MM.1S (cell line): ENCODE measurements around the gene UBXN2A.

ENCODE experiments used
- EZH2 ChIP-seq: fragments of 300-600 bp; sonication (generic); optimal IDR thresholded peaks from 2 replicates; pipeline ENCODE3; 2017; ENCODE audit warnings: low read depth, mild to moderate bottlenecking, antibody characterized with exemption, low read length, mixed read lengths
- EZH2phosphoT487 ChIP-seq: fragments of 300-600 bp; sonication (generic); IDR thresholded peaks from 2 replicates; pipeline ENCODE4 v1.6.1; 2018; ENCODE audit warnings: antibody characterized with exemption, low read length
- TF ChIP-seq, protein P1 (sequence below): fragments of 300-600 bp; sonication (generic); IDR thresholded peaks from 2 replicates; pipeline ENCODE4 v1.5.1; 2016; ENCODE audit warnings: antibody characterized with exemption, low read length, mixed read lengths

DNA sequence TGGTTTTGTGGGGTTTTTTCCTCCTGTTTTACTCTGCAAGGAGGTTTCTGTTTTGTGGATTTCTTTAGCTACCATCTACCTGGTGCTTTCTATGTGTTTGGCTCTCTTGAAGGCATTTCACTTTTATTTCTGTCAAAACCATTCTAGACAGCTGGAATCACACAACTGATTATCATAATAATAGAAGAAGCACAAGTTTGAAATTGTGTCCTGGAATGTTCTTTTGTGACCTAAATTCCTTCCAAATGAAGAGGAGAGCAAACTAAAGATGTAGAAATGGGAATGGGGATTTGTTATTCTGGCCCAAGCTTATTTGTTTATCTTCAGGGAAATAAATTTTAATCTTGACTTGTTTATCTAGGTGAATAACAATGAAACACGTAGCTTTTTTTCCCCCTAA is 52.7 kb downstream of the UBXN2A start:
- TF ChIP-seq, protein P1, sequence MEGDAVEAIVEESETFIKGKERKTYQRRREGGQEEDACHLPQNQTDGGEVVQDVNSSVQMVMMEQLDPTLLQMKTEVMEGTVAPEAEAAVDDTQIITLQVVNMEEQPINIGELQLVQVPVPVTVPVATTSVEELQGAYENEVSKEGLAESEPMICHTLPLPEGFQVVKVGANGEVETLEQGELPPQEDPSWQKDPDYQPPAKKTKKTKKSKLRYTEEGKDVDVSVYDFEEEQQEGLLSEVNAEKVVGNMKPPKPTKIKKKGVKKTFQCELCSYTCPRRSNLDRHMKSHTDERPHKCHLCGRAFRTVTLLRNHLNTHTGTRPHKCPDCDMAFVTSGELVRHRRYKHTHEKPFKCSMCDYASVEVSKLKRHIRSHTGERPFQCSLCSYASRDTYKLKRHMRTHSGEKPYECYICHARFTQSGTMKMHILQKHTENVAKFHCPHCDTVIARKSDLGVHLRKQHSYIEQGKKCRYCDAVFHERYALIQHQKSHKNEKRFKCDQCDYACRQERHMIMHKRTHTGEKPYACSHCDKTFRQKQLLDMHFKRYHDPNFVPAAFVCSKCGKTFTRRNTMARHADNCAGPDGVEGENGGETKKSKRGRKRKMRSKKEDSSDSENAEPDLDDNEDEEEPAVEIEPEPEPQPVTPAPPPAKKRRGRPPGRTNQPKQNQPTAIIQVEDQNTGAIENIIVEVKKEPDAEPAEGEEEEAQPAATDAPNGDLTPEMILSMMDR = no peak
- TF ChIP-seq EZH2 (no peak), EZH2phosphoT487 (no peak)
